CD4-positive, alpha-beta T cell treated with Interleukin-12 subunit alpha and Interleukin-12 subunit beta, for 1 hour (primary cell): Measurements from ENCODE around the gene MAD1L1.
A peak's percentile ranks its signal among the peaks of the same experiment; 100 is the strongest.

ENCODE experiments used
- DNase-seq: peaks from one replicate; pipeline ENCODE4 v3.0.0-alpha.2; 2020

Gene MAD1L1

DNA sequence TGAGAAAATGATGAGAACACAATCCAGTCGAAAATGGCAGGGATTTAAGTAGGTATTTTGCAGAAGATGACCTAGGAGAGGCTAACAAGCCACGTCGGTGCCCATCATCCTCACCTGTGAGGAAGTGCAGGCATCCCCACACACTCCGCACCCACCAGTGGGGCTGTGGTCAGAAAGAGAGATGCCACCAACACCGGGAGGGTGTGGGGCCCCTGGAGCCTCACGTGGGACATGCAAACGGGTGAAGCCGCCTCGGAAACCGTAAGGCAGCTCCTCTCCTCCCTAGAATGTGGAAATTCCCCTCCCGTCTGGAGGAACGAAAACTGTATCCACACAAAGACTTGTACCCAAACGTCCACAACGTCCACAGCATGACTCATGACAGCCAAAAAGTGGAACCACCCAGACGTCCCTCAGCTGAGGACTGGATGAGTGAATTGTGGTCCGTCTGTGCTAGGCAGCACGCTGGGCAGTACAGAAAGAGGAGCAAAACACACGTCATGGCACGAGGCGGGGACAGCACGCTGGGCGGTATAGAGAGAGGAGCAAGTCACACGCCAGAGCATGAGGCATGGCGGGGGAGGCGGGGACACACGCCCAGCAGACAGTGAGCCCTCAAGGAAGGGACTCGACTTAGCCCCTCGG, 316.7 kb downstream of the MAD1L1 start:
- peak; percentile 20 for DNase-seq

DNA sequence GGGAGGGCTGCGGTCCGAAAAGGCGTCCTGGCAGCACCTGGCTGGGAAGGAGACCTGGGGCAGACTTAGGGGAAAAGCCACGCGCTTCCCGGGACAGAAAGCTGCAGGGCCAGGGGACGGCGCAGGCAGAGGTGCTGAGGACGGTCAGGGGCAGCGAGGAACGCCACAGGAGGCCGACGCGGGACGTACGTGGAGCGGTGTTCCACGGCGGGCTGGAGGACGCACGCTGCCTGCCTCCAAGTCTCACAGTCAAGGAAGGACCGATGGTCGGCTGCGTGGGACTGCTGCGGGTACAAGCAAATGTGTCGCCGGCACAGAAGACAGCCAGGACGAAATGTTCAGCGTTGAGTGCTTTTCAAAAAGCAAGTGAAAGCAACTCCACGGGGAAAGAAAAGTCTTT, 317.4 kb downstream of the MAD1L1 start:
- no peak for DNase-seq

- no peak for DNase-seq
Observed at GRCh38 chr7:1914743-1915142, 318.0 kb downstream of the MAD1L1 start.

DNA sequence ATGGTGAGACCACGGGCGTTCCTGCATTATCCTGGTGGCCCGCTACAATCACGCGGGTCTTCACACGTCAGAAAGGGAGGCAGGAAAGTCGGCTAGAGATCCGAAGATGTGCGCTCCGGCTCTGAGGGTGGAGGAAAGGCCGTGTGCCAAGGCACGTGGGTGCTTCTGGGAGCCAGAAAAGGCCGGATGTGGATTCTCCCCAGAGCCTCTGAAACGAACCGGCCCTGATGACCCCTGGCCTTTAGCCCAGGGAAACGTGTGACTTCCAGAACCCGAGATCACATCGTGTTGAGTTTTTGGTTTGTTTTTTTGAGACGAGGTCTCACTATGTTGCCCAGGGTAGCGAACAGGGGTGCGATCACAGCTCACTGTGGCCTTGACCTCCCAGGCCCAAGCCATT, 318.4 kb downstream of the MAD1L1 start:
- DNase-seq: no peak

GRCh38 chr7:1913466-1914282, 319.1 kb downstream of the MAD1L1 start:
- no peak for DNase-seq

DNA sequence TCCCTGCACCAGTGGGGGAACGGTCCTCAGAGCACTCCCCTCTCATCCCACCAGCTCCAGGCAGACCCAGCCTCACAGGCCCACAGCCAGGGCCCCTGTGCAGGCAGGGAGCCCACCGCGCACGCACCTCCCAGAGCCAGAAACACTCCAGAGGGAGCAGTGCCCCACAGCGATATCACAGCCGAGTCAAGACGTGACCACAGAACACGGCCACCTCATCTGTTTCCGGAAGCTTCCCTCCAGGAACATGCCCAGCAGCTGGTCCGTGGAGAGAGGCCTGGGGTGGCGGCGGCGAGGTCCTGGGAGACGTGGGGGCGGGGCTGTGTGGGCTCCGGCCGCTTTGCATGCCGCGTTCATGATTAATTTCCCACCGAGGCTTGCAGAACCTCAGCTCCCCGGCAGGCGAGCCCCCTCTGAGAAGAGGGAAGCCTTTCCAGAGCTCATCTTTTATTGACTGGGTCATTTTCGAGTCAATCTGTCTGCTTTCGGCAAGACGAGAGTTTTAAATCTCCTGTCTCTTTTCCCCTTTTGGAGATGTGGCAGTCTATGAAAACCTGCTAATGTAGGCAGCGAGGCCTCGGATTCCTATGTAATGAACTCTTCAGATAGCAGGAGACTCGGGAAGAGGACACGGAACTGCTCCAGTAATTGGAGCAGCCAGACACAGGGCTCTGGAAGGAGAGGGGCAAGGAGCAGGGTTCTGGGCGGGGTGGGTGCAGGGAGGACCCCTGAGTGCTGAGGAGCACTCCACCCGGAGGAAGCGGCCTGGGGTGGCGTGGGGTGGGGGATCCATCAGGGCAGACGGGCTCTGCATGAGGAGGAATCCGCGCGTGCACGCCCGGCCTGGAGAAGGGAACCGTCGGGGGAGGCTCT, 319.9 kb downstream of the MAD1L1 start:
- no peak for DNase-seq

DNA sequence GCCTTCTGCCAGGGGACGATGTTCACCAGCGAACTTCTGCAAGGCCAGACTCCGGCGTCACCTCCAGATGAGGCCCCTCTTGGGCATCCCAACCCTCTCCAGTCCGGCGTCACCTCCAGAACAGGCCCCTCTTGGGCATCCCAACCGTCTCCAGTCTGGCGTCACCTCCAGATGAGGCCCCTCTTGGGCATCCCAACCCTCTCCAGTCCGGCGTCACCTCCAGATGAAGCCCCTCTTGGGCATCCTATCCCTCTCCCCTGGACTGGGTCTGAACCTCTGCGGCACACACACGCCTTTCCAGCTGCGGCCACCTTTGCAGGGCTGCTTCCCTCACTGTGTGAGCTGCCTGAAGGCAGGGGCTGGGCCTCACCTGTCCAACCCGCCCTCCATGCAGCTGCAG, 321.2 kb downstream of the MAD1L1 start:
- no peak for DNase-seq

DNA sequence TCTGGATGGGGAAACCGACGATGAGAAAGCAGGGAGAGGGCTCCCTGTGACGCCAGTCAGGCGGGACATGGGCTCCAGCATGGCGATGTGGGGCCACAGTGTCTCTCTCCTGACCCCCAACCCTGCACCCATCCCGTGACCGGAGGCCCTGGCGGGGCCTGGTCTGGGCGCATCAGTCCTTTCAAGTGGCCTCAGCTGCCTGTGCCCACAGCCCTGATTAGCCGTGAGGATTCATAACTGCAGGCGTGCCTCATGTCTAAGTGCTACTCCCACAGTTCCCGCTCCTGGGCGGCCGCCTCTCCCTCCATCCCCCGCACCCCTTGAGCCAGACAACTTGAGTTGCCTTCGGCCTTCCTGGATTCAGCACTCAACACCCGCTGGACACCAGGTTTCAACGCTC, 321.9 kb downstream of the MAD1L1 start:
- DNase-seq: no peak

DNA sequence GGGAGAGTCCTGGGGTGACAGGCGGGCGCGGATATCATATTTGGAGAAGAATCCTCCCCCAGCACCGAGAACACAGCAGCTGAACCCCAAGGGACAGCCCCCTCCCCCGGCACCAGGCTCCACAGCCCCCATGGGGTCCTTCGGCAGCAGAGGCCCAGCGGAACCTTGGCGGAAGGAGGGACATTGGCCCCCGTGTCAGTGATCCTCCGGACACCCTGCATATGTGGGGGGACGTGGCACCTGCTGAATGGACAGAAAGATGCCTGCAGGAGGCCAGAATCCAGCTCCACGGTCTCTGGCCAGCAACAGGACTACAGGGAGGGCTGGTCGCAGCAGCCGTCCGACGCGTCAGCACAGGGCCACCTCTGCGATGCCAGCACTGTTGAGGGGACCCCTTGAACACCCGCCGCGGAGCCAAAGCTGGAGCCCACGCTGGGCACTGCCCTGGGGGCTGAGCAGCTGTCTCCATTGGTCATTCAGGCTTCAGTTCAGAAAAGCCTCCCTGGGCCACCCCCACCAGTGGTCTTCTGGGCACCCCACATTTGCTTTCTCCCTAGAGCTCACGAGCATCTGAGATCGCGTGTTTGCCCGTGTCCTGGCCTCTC, 322.6 kb downstream of the MAD1L1 start:
- DNase-seq: no peak

DNA sequence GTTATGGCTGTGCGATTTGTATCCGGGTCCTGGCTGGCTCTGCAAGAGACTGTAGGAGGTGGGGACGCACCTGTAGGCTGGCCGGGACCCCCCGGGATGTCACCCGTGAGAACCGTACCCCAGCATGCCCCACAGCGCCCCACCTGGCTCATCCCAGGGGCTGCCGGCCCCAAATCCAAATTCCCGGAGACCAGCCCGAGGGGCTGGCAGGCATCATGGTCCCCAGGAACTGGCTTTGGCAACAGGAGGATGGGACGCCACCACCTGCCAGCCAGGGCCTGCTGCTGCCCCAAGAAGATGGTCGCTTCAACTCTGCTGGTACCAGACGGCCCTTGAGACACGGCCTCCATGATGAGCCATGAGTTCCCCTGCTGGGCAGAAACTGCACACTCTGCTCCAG, 323.3 kb downstream of the MAD1L1 start:
- DNase-seq: no peak

DNA sequence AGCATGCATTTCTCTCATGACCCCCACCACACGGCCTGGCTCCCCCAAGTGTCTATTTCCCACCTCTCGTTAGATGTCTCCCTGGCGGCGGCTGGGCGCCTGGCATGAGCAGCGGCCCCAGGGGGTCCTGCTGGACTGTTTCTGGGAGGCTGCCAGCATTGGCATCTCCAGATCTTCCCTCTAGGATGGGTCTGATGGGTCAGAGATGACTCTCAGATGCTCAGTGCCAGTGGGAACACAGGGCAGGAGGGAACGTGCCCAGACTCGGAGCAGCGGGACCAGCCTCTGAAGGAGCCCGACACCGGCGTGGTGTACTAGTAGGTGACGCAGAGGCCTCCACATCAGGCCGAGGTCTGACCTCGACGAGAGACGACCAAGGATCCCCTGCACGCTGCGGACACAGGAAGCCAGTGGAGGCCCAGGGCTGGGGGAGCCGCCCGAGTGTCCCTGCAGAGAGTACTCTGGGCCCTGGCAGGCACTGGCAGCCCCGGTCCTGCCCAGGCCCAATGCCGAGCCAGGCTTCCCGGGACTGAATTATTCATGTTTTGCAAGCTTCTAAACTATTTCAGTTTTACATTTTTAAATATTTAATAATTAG, 323.8 kb downstream of the MAD1L1 start:
- no peak for DNase-seq

GRCh38 chr7:1907751-1908365, 324.9 kb downstream of the MAD1L1 start:
- DNase-seq: no peak

DNA sequence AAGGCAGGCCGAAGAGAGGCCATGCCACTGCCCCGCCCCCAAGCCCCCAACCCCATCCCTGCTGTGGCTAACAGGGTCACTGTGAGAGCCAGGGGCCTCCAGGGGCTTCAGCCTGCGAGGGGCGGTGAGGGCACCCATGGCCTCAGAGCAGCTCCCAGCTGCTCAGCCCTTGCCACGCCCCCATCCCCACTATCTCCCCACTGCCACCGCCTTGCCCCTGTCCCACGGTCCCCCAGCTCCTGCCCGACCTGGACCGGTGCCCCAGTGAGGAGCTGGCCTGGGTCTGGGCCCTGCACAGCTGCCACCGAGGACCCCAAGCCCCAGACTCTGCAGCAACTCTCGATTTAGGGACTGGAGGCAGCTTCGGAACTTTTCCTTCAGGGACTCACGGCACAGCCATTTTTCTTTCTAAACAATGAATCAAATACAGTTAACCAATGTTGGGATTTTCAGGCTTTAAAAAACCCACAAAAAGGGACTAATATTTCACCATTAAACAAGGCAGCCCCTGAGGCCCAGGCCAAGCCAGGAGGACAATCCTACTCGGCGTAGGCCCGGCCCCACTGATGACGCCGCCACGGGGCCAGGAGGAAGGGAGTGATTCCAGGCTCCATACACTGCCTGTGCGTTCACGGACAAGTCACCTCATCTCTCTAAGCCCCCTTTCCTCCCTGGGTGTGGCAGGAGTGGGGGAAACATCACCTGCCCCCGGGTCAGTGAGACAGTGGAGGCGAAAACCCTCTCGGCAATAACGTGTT, 325.6 kb downstream of the MAD1L1 start:
- DNase-seq: no peak

DNA sequence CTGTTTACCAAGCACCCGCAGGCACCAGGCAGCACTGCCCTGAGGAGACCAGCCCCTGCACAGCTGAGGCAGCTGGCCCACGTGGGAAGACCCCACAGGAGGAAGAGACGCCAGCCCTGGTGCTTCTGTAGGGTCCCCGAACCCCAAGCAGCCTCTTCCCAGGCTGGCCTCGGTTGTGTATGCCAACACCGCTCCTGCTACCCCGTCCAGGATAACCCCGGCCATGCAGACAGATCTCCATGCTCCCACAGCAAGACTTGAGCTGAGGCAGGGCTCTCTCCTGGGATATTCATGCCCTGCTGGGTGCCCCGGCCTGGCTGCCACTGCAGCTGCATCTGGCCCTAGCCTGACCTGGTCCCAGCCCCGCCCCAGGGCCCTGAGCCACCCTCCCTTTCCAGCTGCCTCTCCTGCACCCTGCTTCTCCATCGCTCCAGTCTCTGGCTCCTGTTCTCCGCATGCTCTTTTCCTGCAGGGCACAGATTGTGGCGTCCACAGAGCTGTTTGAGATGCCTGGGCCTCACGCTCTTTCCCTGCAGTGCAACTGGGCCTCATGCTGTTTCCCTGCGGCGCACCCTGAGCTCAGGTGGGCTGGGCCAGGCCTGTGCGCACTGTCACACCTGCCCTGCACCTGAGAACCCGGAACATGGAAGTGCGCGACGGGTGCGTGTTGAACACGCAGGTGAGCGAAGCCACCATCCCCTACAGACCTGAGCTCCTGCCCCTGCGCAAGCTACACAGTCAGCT, 326.5 kb downstream of the MAD1L1 start:
- DNase-seq: no peak

- no peak for DNase-seq
Observed at GRCh38 chr7:1902231-1902855, 330.4 kb downstream of the MAD1L1 start.

GRCh38 chr7:1901431-1902210, 331.1 kb downstream of the MAD1L1 start:
- no peak for DNase-seq

DNA sequence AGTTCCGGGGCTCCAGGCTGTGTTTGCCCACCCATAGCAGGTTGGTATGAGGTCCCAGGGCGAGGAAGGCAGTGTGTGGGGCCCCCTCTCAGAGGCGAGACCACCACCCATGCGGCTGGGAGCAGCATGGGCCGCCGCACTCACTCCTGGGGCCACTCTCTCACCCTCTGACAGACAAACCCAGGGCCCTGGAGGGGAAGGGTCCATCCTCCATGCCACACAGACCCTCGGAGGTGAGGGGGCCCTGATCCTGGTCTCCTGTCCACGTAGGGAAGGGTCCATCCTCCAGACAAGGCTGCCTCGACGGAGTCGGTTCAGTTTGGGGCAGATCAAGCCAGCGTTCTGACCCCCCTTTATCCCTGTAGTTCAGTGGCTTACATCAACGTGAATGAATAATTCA, 331.9 kb downstream of the MAD1L1 start:
- no peak for DNase-seq

- no peak for DNase-seq
Observed at GRCh38 chr7:1899951-1900762, 332.6 kb downstream of the MAD1L1 start.

DNA sequence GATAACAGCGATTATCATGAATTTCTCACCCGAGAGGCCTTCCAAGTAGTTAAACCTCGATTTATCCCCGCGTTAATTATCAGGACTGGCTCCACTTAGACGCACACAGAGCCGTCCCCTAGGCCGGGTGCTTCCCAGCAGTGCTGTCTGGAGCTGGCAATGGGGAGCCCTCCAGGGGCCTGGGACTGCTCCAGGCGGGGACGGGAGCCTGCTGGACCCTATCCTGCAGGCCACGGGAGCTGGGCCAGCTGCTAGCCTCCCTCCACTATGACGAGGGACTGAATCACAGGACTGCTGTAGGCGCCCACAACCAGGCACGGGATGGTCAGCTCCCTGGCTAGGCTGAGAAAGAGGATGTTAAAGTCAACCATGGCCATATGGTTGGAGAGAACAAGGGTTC, 333.5 kb downstream of the MAD1L1 start:
- DNase-seq: no peak
